GM18861 (cell line): ENCODE measurements around the gene SNX20.

Source experiments
- ATAC-seq: cut with Tn5 transposase; IDR thresholded peaks from one replicate; pipeline ENCODE4 v1.9.1; 2021; ENCODE audit not compliant: unreplicated experiment

SNX20 gene

GRCh38 chr16:50637716-50638602, 43.2 kb downstream of the SNX20 start:
- no peak for ATAC-seq

- ATAC-seq = no peak
Observed at GRCh38 chr16:50636753-50637374, 44.2 kb downstream of the SNX20 start.

- ATAC-seq = no peak
Observed at GRCh38 chr16:50635505-50636392, 45.4 kb downstream of the SNX20 start.

- ATAC-seq = no peak
Observed at GRCh38 chr16:50634947-50635346, 46.2 kb downstream of the SNX20 start.

GRCh38 chr16:50634090-50634489, 47.0 kb downstream of the SNX20 start:
- ATAC-seq = no peak

GRCh38 chr16:50632927-50633800, 47.9 kb downstream of the SNX20 start:
- no peak for ATAC-seq

GRCh38 chr16:50631985-50632576, 49.0 kb downstream of the SNX20 start:
- ATAC-seq = no peak

- ATAC-seq = no peak
Observed at GRCh38 chr16:50631249-50631984, 49.7 kb downstream of the SNX20 start.

GRCh38 chr16:50630394-50631020, 50.6 kb downstream of the SNX20 start:
- no peak for ATAC-seq

- no peak for ATAC-seq
Observed at GRCh38 chr16:50629334-50629733, 51.8 kb downstream of the SNX20 start.

- ATAC-seq = no peak
Observed at GRCh38 chr16:50628156-50628802, 52.8 kb downstream of the SNX20 start.

GRCh38 chr16:50627419-50627818, 53.7 kb downstream of the SNX20 start:
- no peak for ATAC-seq

GRCh38 chr16:50626868-50627267, 54.2 kb downstream of the SNX20 start:
- no peak for ATAC-seq

GRCh38 chr16:50625374-50625773, 55.7 kb downstream of the SNX20 start:
- ATAC-seq = no peak

- ATAC-seq = no peak
Observed at GRCh38 chr16:50624449-50624970, 56.6 kb downstream of the SNX20 start.

GRCh38 chr16:50622643-50623369, 58.3 kb downstream of the SNX20 start:
- no peak for ATAC-seq

GRCh38 chr16:50622029-50622428, 59.1 kb downstream of the SNX20 start:
- no peak for ATAC-seq
